ENCODE measurements around the gene TRIM25.

DNA sequence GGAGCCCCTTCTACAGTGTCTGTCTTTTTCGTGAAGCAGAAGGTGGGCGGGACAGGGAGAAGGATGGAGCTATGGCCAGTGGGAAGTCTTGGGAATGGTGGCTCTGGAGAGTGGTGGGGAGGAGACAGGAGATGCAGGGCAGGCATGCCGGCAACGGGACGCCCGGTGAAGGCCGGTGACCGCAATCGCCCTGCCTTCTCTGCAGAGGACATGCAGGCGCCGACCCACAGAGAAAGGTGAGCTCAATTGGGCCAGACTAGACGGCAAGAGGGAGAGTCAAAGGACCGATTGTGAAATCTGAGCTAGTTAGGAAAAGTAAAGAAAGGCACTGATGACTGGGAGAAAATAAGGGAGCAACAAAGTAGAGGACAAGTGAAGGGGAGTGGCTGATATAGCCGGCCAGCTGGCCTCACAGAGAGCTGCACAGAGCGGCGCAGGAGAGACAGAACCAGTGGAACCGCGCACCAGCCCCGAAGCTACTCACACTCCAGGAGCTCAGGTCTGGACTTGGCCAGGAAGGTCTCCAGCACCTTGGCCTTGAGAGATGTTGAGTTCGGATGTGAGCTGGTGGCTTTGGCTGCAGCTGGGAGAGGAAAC lies 18.9 kb downstream of the TRIM25 start:
- no peak for TF ChIP-seq CTCF (IDR thresholded peaks at IDR 0.05)
- TF ChIP-seq POLR2A (IDR thresholded peaks at IDR 0.05): no peak

Measured in right lobe of liver (tissue), 4 donors.